ENCODE results near the gene ARHGAP26. TPM values are rescaled to one million over a fixed set of nuclear protein-coding genes. Genes with fewer than 3 reads are reported as not detected.
"Not testable (repeated sequence)": the region's sequence is repeated elsewhere in the genome, so short reads cannot be mapped to it uniquely, and the experiment has no call there.

Gene ARHGAP26
- total RNA-seq, 2 donors from 2014 or later = 15.7 to 23.4 TPM

- H3K9me3 Mint-ChIP-seq = no peaks in the 10 kb centered on the region
- H3K36me3 Mint-ChIP-seq = peaks cover 0 to 15% of the 10 kb centered on the region in 2 donors
- peak overlapping the region in 1 of 2 donors; percentile 5 for H3K27ac Mint-ChIP-seq
- DNase-seq (ENCODE audit: low spot score in 2 of 2) = no peak
- no peak for ATAC-seq
These were observed 310.2 kb downstream of the ARHGAP26 start for GRCh38 chr5:143080407-143080806.

DNA sequence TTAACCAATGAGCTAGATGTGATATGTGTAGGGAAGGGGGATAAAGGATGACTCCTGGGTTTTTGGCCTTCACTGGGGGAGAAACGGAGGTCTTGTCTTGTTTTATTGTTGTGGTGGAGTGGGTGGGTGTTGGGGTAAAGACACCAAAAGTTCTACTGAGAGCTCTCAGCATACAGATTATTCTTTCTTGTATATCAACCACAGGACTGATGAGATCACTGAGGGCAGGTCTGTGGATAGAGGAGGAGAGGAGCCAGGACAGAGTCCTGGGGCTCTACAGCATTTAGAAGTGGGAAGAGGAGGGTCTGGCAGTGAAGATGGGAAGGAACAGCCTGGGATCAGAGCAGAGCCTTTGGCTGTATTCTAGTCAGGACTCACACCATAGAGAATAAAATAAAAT, 310.8 kb downstream of the ARHGAP26 start:
- no peaks in the 10 kb centered on the region for H3K9me3 Mint-ChIP-seq
- ATAC-seq (no peak), DNase-seq (ENCODE audit: low spot score in 2 of 2) (no peak)
- H3K27ac Mint-ChIP-seq = peak overlapping the region in 1 of 2 donors; percentile 0
- H3K36me3 Mint-ChIP-seq = peaks cover 0 to 13% of the 10 kb centered on the region in 2 donors

GRCh38 chr5:143083006-143083405, 312.8 kb downstream of the ARHGAP26 start:
- DNase-seq (ENCODE audit: low spot score in 2 of 2) (no peak), ATAC-seq (no peak)
- Mint-ChIP-seq H3K27ac (no peak overlapping the region), H3K36me3 (peaks cover 0 to 9% of the 10 kb centered on the region in 2 donors), H3K9me3 (no peaks in the 10 kb centered on the region)

GRCh38 chr5:143084407-143084806, 314.2 kb downstream of the ARHGAP26 start:
- peaks cover 0 to 9% of the 10 kb centered on the region in 2 donors for H3K36me3 Mint-ChIP-seq
- DNase-seq (ENCODE audit: low spot score in 2 of 2) (no peak), ATAC-seq (no peak)
- no peaks in the 10 kb centered on the region for H3K9me3 Mint-ChIP-seq
- no peak overlapping the region for H3K27ac Mint-ChIP-seq

DNA sequence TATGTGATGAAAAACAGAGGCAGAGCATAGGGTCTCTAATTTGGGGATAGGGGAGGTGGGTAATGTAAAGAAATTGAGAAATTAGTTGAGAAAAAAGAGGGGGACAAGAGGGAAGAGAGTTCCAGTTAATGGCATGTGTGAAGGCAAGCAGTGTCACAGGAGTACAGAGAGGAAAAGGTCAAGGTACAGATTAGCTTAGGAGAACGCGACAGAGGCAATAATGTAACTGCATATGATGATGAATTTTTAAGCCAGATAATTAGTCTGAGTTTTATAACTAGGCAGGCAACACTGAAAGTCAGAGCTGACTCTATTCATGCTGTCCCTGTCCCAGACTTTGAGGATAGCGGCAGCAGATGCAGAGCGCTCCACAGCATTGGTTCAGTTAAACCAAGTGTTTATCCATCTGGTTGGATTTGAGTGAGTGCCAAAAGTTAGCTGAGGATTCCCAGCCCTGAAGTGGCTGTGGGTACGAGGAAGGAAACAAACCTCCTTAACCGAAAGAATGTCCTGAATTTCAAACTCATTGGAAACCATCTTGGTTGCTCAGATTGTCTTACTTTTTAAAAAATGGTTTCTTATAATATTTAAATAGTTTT, 315.2 kb downstream of the ARHGAP26 start:
- H3K36me3 Mint-ChIP-seq = peaks cover 0 to 9% of the 10 kb centered on the region in 2 donors
- no peak for ATAC-seq
- peak overlapping the region in 1 of 2 donors; percentile 43 for H3K27ac Mint-ChIP-seq
- H3K9me3 Mint-ChIP-seq = no peaks in the 10 kb centered on the region
- no peak for DNase-seq (ENCODE audit: low spot score in 2 of 2)

- Mint-ChIP-seq H3K36me3 (no peaks in the 10 kb centered on the region), H3K9me3 (no peaks in the 10 kb centered on the region), H3K27ac (no peak overlapping the region)
- ATAC-seq (no peak), DNase-seq (ENCODE audit: low spot score in 2 of 2) (no peak)
These were observed 316.4 kb downstream of the ARHGAP26 start for GRCh38 chr5:143086546-143086907.

- ATAC-seq (no peak), DNase-seq (ENCODE audit: low spot score in 2 of 2) (no peak)
- no peaks in the 10 kb centered on the region for H3K9me3 Mint-ChIP-seq
- H3K36me3 Mint-ChIP-seq = no peaks in the 10 kb centered on the region
- no peak overlapping the region for H3K27ac Mint-ChIP-seq
These were observed 316.9 kb downstream of the ARHGAP26 start for GRCh38 chr5:143086908-143087637.

DNA sequence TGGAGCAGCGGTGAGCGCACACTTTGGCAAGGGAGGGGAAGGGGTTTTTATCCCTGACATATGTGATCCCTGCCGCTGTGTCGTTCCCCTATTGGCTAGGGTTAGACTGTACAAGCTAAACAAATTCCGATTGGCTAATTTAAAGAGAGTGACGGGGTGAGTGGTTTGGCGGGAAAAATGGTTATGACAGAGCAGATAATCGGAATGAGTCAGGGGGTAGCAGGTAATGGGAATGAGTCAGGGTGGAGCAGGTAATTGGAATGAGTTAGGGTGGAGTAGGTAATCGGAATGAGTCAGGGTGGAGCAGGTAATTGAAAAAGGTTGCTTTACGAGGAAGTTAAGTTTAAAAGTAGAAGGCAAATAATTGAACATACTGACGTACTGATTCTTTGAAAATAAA, 318.5 kb downstream of the ARHGAP26 start:
- H3K9me3 Mint-ChIP-seq; ATAC-seq; DNase-seq (ENCODE audit: low spot score in 2 of 2); H3K36me3 Mint-ChIP-seq: not testable (repeated sequence)
- H3K27ac Mint-ChIP-seq = peak overlapping the region in 1 of 2 donors; percentile 3

- ATAC-seq; DNase-seq (ENCODE audit: low spot score in 2 of 2); H3K9me3 Mint-ChIP-seq; H3K36me3 Mint-ChIP-seq: not testable (repeated sequence)
- H3K27ac Mint-ChIP-seq = peak overlapping the region in 1 of 2 donors; percentile 52
These were observed 319.9 kb downstream of the ARHGAP26 start for GRCh38 chr5:143090044-143090443.

GRCh38 chr5:143092711-143093451, 322.7 kb downstream of the ARHGAP26 start:
- H3K27ac Mint-ChIP-seq = peak overlapping the region in 1 of 2 donors; percentile 70
- DNase-seq (ENCODE audit: low spot score in 2 of 2); H3K9me3 Mint-ChIP-seq; ATAC-seq; H3K36me3 Mint-ChIP-seq: not testable (repeated sequence)

- peak overlapping the region; percentile 4 to 70 for H3K27ac Mint-ChIP-seq
- ATAC-seq (peak in 1 of 2 donors; percentile 40), DNase-seq (ENCODE audit: low spot score in 2 of 2) (no peak)
- no peaks in the 10 kb centered on the region for H3K9me3 Mint-ChIP-seq
- H3K36me3 Mint-ChIP-seq = no peaks in the 10 kb centered on the region
These were observed 323.4 kb downstream of the ARHGAP26 start for GRCh38 chr5:143093452-143094086.

GRCh38 chr5:143094087-143094521, 323.9 kb downstream of the ARHGAP26 start:
- ATAC-seq = no peak
- no peak for DNase-seq (ENCODE audit: low spot score in 2 of 2)
- peak overlapping the region in 1 of 2 donors; percentile 70 for H3K27ac Mint-ChIP-seq
- no peaks in the 10 kb centered on the region for H3K36me3 Mint-ChIP-seq
- no peaks in the 10 kb centered on the region for H3K9me3 Mint-ChIP-seq

DNA sequence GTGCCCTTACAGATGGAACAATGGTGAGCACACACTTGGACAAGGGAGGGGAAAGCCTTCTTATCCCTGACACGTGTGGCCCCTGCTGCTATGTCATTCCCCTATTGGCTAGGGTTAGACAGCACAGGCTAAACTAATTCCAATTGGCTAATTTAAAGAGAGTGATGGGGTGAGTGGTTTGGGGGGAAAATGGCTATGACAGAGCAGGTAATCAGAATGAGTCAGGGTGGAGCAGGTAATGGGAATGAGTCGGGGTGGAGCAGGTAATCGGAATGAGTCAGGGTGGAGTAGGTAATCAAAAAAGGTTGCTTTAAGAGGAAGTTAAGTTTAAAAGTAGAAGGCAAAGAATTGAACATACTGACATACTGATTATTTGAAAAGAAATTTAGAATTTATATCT, 324.4 kb downstream of the ARHGAP26 start:
- not testable (repeated sequence) for H3K36me3 Mint-ChIP-seq; ATAC-seq; H3K9me3 Mint-ChIP-seq; DNase-seq (ENCODE audit: low spot score in 2 of 2)
- H3K27ac Mint-ChIP-seq = peak overlapping the region in 1 of 2 donors; percentile 70

DNA sequence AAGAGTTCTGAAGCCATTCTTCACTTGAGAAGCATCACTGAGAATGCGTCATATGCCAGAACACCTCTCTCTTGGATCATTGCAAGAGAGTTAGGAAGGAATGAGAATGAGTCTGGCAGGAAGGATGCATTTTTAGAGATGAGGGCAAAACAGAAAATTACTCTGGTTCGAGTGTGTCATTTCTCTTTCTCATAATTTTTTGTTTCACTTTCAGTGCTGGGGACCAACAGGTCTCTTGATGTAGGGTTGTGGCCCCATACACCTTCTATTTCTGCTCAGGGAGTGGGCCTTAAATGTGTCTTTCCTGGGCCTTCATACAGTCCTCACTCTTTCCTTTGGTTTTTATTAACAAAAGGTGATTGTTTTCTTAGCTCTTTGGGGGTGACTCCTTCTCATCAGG, 330.9 kb downstream of the ARHGAP26 start:
- peaks cover 0 to 6% of the 10 kb centered on the region in 2 donors for H3K36me3 Mint-ChIP-seq
- peaks cover 0 to 4% of the 10 kb centered on the region in 2 donors for H3K9me3 Mint-ChIP-seq
- peak overlapping the region; percentile 82 to 92 for H3K27ac Mint-ChIP-seq
- no peak for DNase-seq (ENCODE audit: low spot score in 2 of 2)
- ATAC-seq = peak; percentile 77 to 79

DNA sequence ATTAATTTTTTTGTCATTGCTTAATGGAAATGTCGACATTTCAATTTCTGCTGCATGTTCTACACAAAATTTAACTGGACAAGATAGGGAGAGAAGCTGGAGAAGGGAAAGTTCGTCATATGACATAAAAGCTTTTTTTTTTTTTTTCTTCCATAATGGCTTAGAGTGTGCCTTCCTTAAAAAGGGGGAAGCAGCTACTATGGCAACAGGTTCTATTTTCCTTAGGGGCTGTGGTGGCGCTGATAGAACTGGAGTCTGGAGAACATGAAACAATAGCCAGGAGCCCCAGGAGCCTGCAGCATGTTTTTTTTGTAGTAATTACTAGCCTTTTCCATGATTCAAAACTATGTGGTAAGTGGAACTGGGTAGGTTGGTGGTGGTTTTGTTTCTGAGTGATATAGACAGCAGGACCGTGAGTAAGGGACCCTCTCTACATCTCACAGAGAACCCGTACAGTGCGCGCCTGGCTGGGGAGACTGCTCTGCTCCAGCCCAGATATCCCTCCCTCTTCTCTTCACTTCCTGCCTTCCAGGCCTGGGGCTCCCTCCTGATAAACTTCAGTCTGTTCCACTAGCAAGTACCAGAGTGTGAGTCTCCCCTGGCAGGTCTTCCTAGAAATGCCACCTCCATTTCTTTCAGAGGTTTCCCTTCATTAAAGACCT, 331.7 kb downstream of the ARHGAP26 start:
- ATAC-seq (peak; percentile 93 to 94), DNase-seq (ENCODE audit: low spot score in 2 of 2) (peak in 1 of 2 donors; percentile 31)
- H3K9me3 Mint-ChIP-seq = peaks cover 0 to 4% of the 10 kb centered on the region in 2 donors
- H3K27ac Mint-ChIP-seq = peak overlapping the region; percentile 82 to 92
- H3K36me3 Mint-ChIP-seq = peaks cover 0 to 6% of the 10 kb centered on the region in 2 donors

DNA sequence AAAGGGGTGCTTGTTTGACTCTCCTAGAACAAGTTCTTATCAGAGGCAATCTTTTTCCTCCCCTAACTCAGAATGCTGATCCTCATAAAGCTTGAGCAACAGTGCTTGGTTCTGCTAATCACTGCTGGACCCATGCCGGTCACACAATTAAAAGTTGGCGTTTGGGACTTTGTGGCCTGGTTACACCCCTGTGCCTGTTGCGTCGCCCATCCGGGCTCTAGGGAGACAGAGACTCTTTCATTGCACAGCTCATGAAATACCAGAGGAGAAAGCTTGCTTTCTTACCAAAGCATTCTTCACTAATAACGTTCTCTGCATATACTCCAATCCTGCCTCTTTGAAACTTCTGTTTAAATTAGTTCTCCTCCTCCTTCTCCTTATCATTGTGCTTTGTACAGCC, 332.2 kb downstream of the ARHGAP26 start:
- DNase-seq (ENCODE audit: low spot score in 2 of 2) (no peak), ATAC-seq (no peak)
- Mint-ChIP-seq H3K9me3 (peaks cover 0 to 4% of the 10 kb centered on the region in 2 donors), H3K36me3 (peaks cover 0 to 6% of the 10 kb centered on the region in 2 donors), H3K27ac (peak overlapping the region in 1 of 2 donors; percentile 82)

Measured in activated naive CD4-positive, alpha-beta T cell treated with anti-CD3 and anti-CD28 coated beads, Interleukin-2, amount 50 U/mL, for 72 hours (primary cell).